GM23338 (cell line): ENCODE results near the gene ACAD11. TPM values are rescaled to one million over a fixed set of nuclear protein-coding genes. Genes with fewer than 3 reads are reported as not detected.

Source experiments
- ATAC-seq: fragments of 200-7000 bp; cut with Tn5 transposase; 3 replicates; pipeline ENCODE4 v1.9.1; 2020
- DNase-seq: peaks from one replicate; pipeline ENCODE4 v3.0.0-alpha.2; 2015; ENCODE audit warnings: low spot score
- H2AFZ ChIP-seq: fragments of 200-600 bp; sonication (generic); 2 replicates; pipeline ENCODE4 v1.8.0; 2016; ENCODE audit warnings: antibody characterized with exemption, mild to moderate bottlenecking, moderate library complexity
- H3F3A ChIP-seq: fragments of 200-600 bp; sonication (generic); replicated peaks from 2 replicates; pipeline ENCODE4 v1.8.0; 2017; ENCODE audit warnings: antibody characterized with exemption, mixed run types, low read depth
- H3K27ac ChIP-seq: fragments of 200-600 bp; sonication (generic); 2 replicates; pipeline ENCODE4 v1.6.1; 2016; ENCODE audit warnings: low read depth
- H3K27me3 ChIP-seq: fragments of 200-600 bp; sonication (generic); 2 replicates; pipeline ENCODE4 v1.8.0; 2016; ENCODE audit warnings: mild to moderate bottlenecking, mixed run types, moderate library complexity; ENCODE audit not compliant: insufficient read depth
- H3K36me3 ChIP-seq: fragments of 200-600 bp; sonication (generic); 2 replicates; pipeline ENCODE4 v1.8.0; 2016; ENCODE audit warnings: mild to moderate bottlenecking; ENCODE audit not compliant: insufficient read depth
- H3K4me1 ChIP-seq: fragments of 200-600 bp; sonication (generic); 2 replicates; pipeline ENCODE4 v1.8.0; 2016; ENCODE audit warnings: mild to moderate bottlenecking, moderate library complexity; ENCODE audit not compliant: insufficient read depth
- H3K4me2 ChIP-seq: fragments of 200-600 bp; sonication (generic); 2 replicates; pipeline ENCODE4 v1.7.1; 2017; ENCODE audit warnings: mixed run types
- H3K4me3 ChIP-seq: fragments of 200-600 bp; sonication (generic); 2 replicates; pipeline ENCODE4 v1.6.1; 2016; ENCODE audit warnings: mixed run types
- H3K79me2 ChIP-seq: fragments of 200-600 bp; sonication (generic); replicated peaks from 2 replicates; pipeline ENCODE4 v1.8.0; 2017; ENCODE audit warnings: mild to moderate bottlenecking; ENCODE audit not compliant: insufficient read depth
- H3K9me2 ChIP-seq: fragments of 200-600 bp; sonication (generic); 2 replicates; pipeline ENCODE4 v1.8.0; 2017; ENCODE audit not compliant: insufficient read depth
- H4K20me1 ChIP-seq: fragments of 200-600 bp; sonication (generic); replicated peaks from 2 replicates; pipeline ENCODE4 v1.8.0; 2017; ENCODE audit warnings: mild to moderate bottlenecking; ENCODE audit not compliant: insufficient read depth
- H3K27ac Mint-ChIP-seq: 2 replicates; pipeline ENCODE4 v1.8.0; 2020; ENCODE audit warnings: inconsistent platforms, mild to moderate bottlenecking, moderate library complexity, mixed read lengths
- H3K27me3 Mint-ChIP-seq: 3 replicates; pipeline ENCODE4 v1.8.0; 2022; ENCODE audit warnings: low read depth, mild to moderate bottlenecking, moderate library complexity, mixed read lengths, inconsistent platforms; ENCODE audit not compliant: insufficient read depth, poor library complexity
- H3K36me3 Mint-ChIP-seq: 3 replicates; pipeline ENCODE4 v1.8.0; 2021; ENCODE audit warnings: low read depth, mild to moderate bottlenecking, inconsistent platforms, moderate library complexity, mixed read lengths
- H3K4me1 Mint-ChIP-seq: 3 replicates; pipeline ENCODE4 v1.8.0; 2020; ENCODE audit warnings: mild to moderate bottlenecking, inconsistent platforms, mixed read lengths
- H3K4me3 Mint-ChIP-seq: 3 replicates; pipeline ENCODE4 v1.8.0; 2021; ENCODE audit warnings: moderate library complexity, mild to moderate bottlenecking, inconsistent platforms, mixed read lengths
- H3K9me3 Mint-ChIP-seq: 3 replicates; pipeline ENCODE4 v1.8.0; 2020; ENCODE audit warnings: moderate library complexity, mild to moderate bottlenecking, inconsistent platforms, mixed read lengths
- CTCF ChIP-seq, 2 experiments: fragments of 200-600 bp in 1 of 2; sonication (generic) in 1 of 2; conservative IDR thresholded peaks; 2 replicates each; pipeline versions ENCODE4 v1.5.1 to v1.6.1; 2016 to 2017; ENCODE audit warnings: antibody characterized with exemption in 2 of 2, low read depth in 2 of 2, mild to moderate bottlenecking in 2 of 2, moderate library complexity in 1 of 2
- ETS1 ChIP-seq: IDR thresholded peaks from 2 replicates; pipeline ENCODE4 v1.6.1; 2016; ENCODE audit warnings: antibody characterized with exemption
- EZH2phosphoT487 ChIP-seq: fragments of 200-600 bp; sonication (generic); IDR thresholded peaks from one replicate; pipeline ENCODE4 v1.8.1; 2018; ENCODE audit warnings: antibody characterized with exemption; ENCODE audit not compliant: unreplicated experiment
- JUNB ChIP-seq: IDR thresholded peaks from one replicate; pipeline ENCODE4 v1.6.1; 2016; ENCODE audit warnings: antibody characterized with exemption; ENCODE audit not compliant: unreplicated experiment
- ZNF462 ChIP-seq: fragments of 250-450 bp; sonication (Bioruptor Pico); IDR thresholded peaks from 2 replicates; pipeline ENCODE4 v1.5.0; 2020; ENCODE audit warnings: mild to moderate bottlenecking, moderate library complexity
- polyA plus RNA-seq: library from polyadenylated mRNA; unstranded; fragments of >200 nt; fragmentation: Nextera tagmentation; extraction: Ambion mirVana; gene quantifications from 2 replicates; pipeline ENCODE4 v1.2.1, GENCODE V29; 2016
- total RNA-seq: library from RNA; depleted of rRNA; stranded (reverse); fragments of >200 nt; shearing (Covaris generic); gene quantifications from 2 replicates; pipeline ENCODE4 v1.2.3, GENCODE V29; 2014

Gene ACAD11
- total and polyA plus RNA-seq, 2 experiments from 2014 or later, result 11.4 to 17.1 TPM

- no peak for TF ChIP-seq ZNF462 (CRISPR knock-in tag)
These were observed 62.7 kb downstream of the ACAD11 start, which contains the start of gene ACKR4 (continued) for GRCh38 chr3:132596816-132597433.

- peaks cover 6% of the 10 kb centered on the region; the same call in 2 of the 3 replicates for H3K4me1 Mint-ChIP-seq
- H3K9me2 ChIP-seq, result no peaks in the 10 kb centered on the region
- peaks cover 2% of the 10 kb centered on the region for H3K27me3 Mint-ChIP-seq
- no peaks in the 10 kb centered on the region for H3K36me3 Mint-ChIP-seq
- no peak for ATAC-seq
- no peak overlapping the region for H3K4me3 ChIP-seq
- H3K36me3 ChIP-seq, result no peaks in the 10 kb centered on the region
- DNase-seq, result no peak
- H3K4me1 ChIP-seq, result no peaks in the 10 kb centered on the region; the same call in 1 of the 2 replicates
- H2AFZ ChIP-seq, result no peak overlapping the region
- H3K9me3 Mint-ChIP-seq, result no peaks in the 10 kb centered on the region
- no peak overlapping the region for H3K27ac ChIP-seq
- no peaks in the 10 kb centered on the region for H3F3A ChIP-seq
- no peaks in the 10 kb centered on the region for H3K79me2 ChIP-seq
- H3K27me3 ChIP-seq, result no peaks in the 10 kb centered on the region
- no peak overlapping the region for H3K4me2 ChIP-seq
- no peak overlapping the region for H3K4me3 Mint-ChIP-seq
- no peaks in the 10 kb centered on the region for H4K20me1 ChIP-seq
- no peak overlapping the region for H3K27ac Mint-ChIP-seq
- TF ChIP-seq CTCF (conservative IDR thresholded peaks at IDR 0.05; ENCODE audit: low read depth in 2 of 2) (no peak), ETS1 (no peak), ZNF462 (CRISPR knock-in tag) (no peak), EZH2phosphoT487 (no peak), JUNB (no peak)
These were observed 63.3 kb downstream of the ACAD11 start for GRCh38 chr3:132596326-132596725.
